ENCODE results near the gene TBX4. TPM values are rescaled to one million over a fixed set of nuclear protein-coding genes. Genes with fewer than 3 reads are reported as not detected.

The TBX4 gene
- total and polyA plus RNA-seq, 5 experiments from 2014 or later = not detected

Other genes starting within 250 kb of the TBX4 start
- under 1 TPM in 1 of 2 experiments, not detected in 1; 0.13 TPM for gene TBX2, start 52.6 kb upstream of the TBX4 start, total RNA-seq
- not detected for gene TBX2, start 52.6 kb upstream of the TBX4 start, polyA plus RNA-seq
- gene NACA2, start 138.8 kb downstream of the TBX4 start, total RNA-seq = not detected
- not detected for gene NACA2, start 138.8 kb downstream of the TBX4 start, polyA plus RNA-seq

Measured in naive thymus-derived CD8-positive, alpha-beta T cell (primary cell).